ENCODE measurements around the gene ANO1.

DNA sequence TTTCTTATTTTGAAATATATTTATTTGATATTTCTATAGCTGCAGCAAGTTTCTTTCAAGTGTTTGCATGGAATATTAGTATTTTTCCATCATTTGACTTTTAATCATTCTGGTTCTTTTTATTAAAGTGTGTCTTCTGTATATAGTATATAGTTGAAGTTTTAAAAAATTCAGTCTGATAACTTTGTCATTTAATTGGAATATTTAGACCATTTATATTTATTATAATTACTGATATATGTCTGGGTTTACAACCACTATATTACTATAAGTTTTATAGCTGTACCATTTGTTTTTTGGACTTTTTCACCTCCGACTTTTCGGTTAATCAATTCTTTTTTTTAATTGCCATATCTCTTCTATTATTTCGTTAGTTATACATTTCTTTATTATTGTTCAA is 22.7 kb upstream of the ANO1 start:
- TF ChIP-seq POLR2A (IDR thresholded peaks at IDR 0.05) (no peak), CTCF (IDR thresholded peaks at IDR 0.05) (no peak), EP300 (IDR thresholded peaks at IDR 0.05) (no peak)
